ENCODE results near the gene PLEKHH3. TPM values are rescaled to one million over a fixed set of nuclear protein-coding genes. Genes with fewer than 3 reads are reported as not detected.

The PLEKHH3 gene
- total RNA-seq, 1 experiment from 2014 or later: 21.4 TPM

- Histone ChIP-seq H2AFZ (ENCODE audit: low read length) (no peak overlapping the region), H3K9ac (ENCODE audit: extremely low read depth, insufficient read length, low read length) (no peak overlapping the region), H4K8ac (replicated peaks; ENCODE audit: insufficient read length, low read depth, low read length) (no peak overlapping the region), H3K79me1 (ENCODE audit: insufficient read depth, low read depth, low read length, poor library complexity, severe bottlenecking) (no peaks in the 10 kb centered on the region), H2BK12ac (ENCODE audit: insufficient read length, low read depth, low read length) (no peak overlapping the region), H2AK5ac (ENCODE audit: insufficient read length, low read length) (no peak overlapping the region), H3K27me3 (ENCODE audit: insufficient read depth, low read length) (no peaks in the 10 kb centered on the region), H3K23me2 (ENCODE audit: insufficient read length, low read depth, low read length, poor library complexity, severe bottlenecking) (no peaks in the 10 kb centered on the region), H3K14ac (ENCODE audit: insufficient read depth, low read length) (no peak overlapping the region), H4K20me1 (ENCODE audit: control insufficient read depth, insufficient read depth, insufficient read length) (no peaks in the 10 kb centered on the region), H2BK20ac (ENCODE audit: low read depth, low read length, poor library complexity, severe bottlenecking) (no peak overlapping the region), H2BK120ac (ENCODE audit: low read depth, low read length, poor library complexity, severe bottlenecking) (no peak overlapping the region), H2BK15ac (ENCODE audit: low read depth, low read length) (no peak overlapping the region), H3K9me3 (ENCODE audit: control insufficient read depth, low read depth, low read length) (no peaks in the 10 kb centered on the region), H3K4me2 (ENCODE audit: insufficient read depth, insufficient read length, low read length) (no peak overlapping the region), H3K79me2 (ENCODE audit: insufficient read depth, low read length) (no peaks in the 10 kb centered on the region), H3K4me1 (ENCODE audit: insufficient read depth, low read length) (no peaks in the 10 kb centered on the region), H3T11ph (ENCODE audit: low read length) (no peak overlapping the region), H4K5ac (ENCODE audit: insufficient read length, low read depth, low read length) (no peak overlapping the region), H3K27ac (ENCODE audit: insufficient read length, low read depth, low read length) (no peak overlapping the region), H3K18ac (ENCODE audit: insufficient read length, low read depth, low read length) (no peak overlapping the region), H3K23ac (ENCODE audit: insufficient read length, low read depth, low read length) (no peak overlapping the region), H3K56ac (ENCODE audit: insufficient read length, low read depth, low read length) (no peak overlapping the region), H3K4ac (ENCODE audit: low read depth, low read length) (no peak overlapping the region), H4K91ac (ENCODE audit: insufficient read length, low read depth, low read length) (no peak overlapping the region), H2BK5ac (ENCODE audit: insufficient read length, low read length) (no peak overlapping the region)
- Mint-ChIP-seq H3K36me3 (ENCODE audit: insufficient read depth in 1 of 3, low read depth in 3 of 3) (peaks cover 16 to 24% (median 20%) of the 10 kb centered on the region in 3 experiments), H3K27ac (peak overlapping the region in 2 of 3 experiments; percentile 48 to 61; a peak in 2 of 7 replicates), H3K9me3 (no peaks in the 10 kb centered on the region; a peak in 2 of 5 replicates), H3K27me3 (ENCODE audit: low read depth) (peaks cover 5% of the 10 kb centered on the region), H3K4me3 (no peak overlapping the region), H3K4me1 (peaks cover 0 to 14% of the 10 kb centered on the region in 2 experiments; a peak in 2 of 4 replicates)
- no peak for TF ChIP-seq CTCF (conservative IDR thresholded peaks at IDR 0.05)
- WGBS (ENCODE audit: extremely low coverage, insufficient read length, low lambda C conversion rate): no CpG with 5 or more reads among the region's 10 CpGs
- DNase-seq: no peak
Measured at GRCh38 chr17:42690596-42690995, 13.8 kb upstream of the PLEKHH3 start.
